Lower lobe of right lung (tissue), 2 donors: ENCODE data around the gene RAET1L. TPM values are rescaled to one million over a fixed set of nuclear protein-coding genes. Genes with fewer than 3 reads are reported as not detected.
"Not testable (repeated sequence)": the region's sequence is repeated elsewhere in the genome, so short reads cannot be mapped to it uniquely, and the experiment has no call there.

Experiments used
- ATAC-seq, 2 donors: fragments of 200-7000 bp; cut with Tn5 transposase; one replicate each; pipeline ENCODE4 v1.9.1; 2020 to 2022; ENCODE audit warnings: mild to moderate bottlenecking in 2 of 2, moderate library complexity in 2 of 2
- DNase-seq: peaks from one replicate; pipeline ENCODE4 v3.0.0-alpha.2; 2020
- H3K27ac ChIP-seq: fragments of 200-600 bp; one replicate; pipeline ENCODE4 v1.8.0; 2022
- H3K27me3 ChIP-seq: fragments of 200-600 bp; one replicate; pipeline ENCODE4 v1.8.0; 2022; ENCODE audit warnings: low read depth
- H3K36me3 ChIP-seq: fragments of 200-600 bp; one replicate; pipeline ENCODE4 v1.8.0; 2022; ENCODE audit warnings: mild to moderate bottlenecking
- H3K4me1 ChIP-seq: fragments of 200-600 bp; one replicate; pipeline ENCODE4 v1.8.0; 2022
- H3K4me3 ChIP-seq: fragments of 200-600 bp; one replicate; pipeline ENCODE4 v1.8.0; 2022; ENCODE audit warnings: mild to moderate bottlenecking
- H3K9me3 ChIP-seq: fragments of 200-600 bp; one replicate; pipeline ENCODE4 v1.8.0; 2022
- CTCF ChIP-seq: fragments of 200-600 bp; IDR thresholded peaks from one replicate; pipeline ENCODE4 v1.8.0; 2022; ENCODE audit warnings: antibody characterized with exemption, mild to moderate bottlenecking
- intact Hi-C: fragments of 100-400 bp; cut with DNase I; formaldehyde crosslinking; loops from one replicate; pipeline ENCODE4 v1.11.0; 2022
- total RNA-seq: library from RNA; stranded (reverse); fragmentation: NEBNext Ultra II Directional; extraction: Animal tissue kit (Norgen Biotek cat#: 25700); gene quantifications from one replicate; pipeline ENCODE4 v1.2.1, GENCODE V29; 2021
- donor health status: DM: no; HTN: yes; CAD: no; lungs with severe emphysema.

The RAET1L gene
- total RNA-seq, 1 donor from 2014 or later: not detected

GRCh38 chr6:150008588-150008987, 16.7 kb downstream of the RAET1L start:
- no peak overlapping the region for H3K27ac ChIP-seq
- no peak for TF ChIP-seq CTCF
- intact Hi-C loops: no loop called here
- no peaks in the 10 kb centered on the region for H3K36me3 ChIP-seq
- no peaks in the 10 kb centered on the region for H3K9me3 ChIP-seq
- no peak for ATAC-seq
- peaks cover 14% of the 10 kb centered on the region for H3K4me1 ChIP-seq
- no peak for DNase-seq
- H3K4me3 ChIP-seq: no peak overlapping the region
- peaks cover 57% of the 10 kb centered on the region for H3K27me3 ChIP-seq

DNA sequence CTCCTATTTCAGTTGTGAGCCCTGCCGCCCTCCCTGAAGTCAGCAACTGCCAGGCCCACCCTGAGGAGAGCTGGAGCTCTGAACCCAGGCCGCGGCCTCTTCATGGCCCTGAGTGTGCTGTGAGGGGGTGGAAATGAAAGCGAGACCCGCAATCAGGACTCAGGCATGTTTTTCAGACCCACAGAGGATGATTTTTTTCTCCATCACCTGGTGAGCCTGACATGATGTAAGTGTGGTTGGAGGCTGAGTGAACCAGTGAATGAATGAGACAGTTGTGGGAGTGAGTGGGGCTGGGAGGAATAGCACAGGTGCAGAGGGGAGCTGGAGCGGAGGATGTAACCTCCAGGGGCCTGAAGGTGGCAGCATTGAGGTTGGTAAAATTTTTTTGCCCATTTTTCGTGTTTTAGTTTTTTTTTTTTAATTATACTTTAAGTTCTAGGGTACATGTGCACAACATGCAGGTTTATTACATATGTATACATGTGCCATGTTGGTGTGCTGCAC, 18.3 kb downstream of the RAET1L start:
- H3K27ac ChIP-seq: no peak overlapping the region
- peak; percentile 39 for TF ChIP-seq CTCF
- DNase-seq: no peak
- H3K27me3 ChIP-seq: peaks cover 41% of the 10 kb centered on the region
- no peak for ATAC-seq
- H3K4me3 ChIP-seq: no peak overlapping the region
- H3K4me1 ChIP-seq: peaks cover 14% of the 10 kb centered on the region
- intact Hi-C loops: no loop called here
- no peaks in the 10 kb centered on the region for H3K36me3 ChIP-seq
- no peaks in the 10 kb centered on the region for H3K9me3 ChIP-seq

GRCh38 chr6:150005761-150006651, 19.3 kb downstream of the RAET1L start:
- Histone ChIP-seq H3K9me3 (no peaks in the 10 kb centered on the region), H3K36me3 (no peaks in the 10 kb centered on the region), H3K27me3 (peaks cover 37% of the 10 kb centered on the region), H3K27ac (no peak overlapping the region), H3K4me1 (peaks cover 14% of the 10 kb centered on the region), H3K4me3 (peak overlapping the region; percentile 76)
- ATAC-seq (no peak), DNase-seq (no peak)
- intact Hi-C loops: no loop called here
- TF ChIP-seq CTCF: no peak

- DNase-seq (peak; percentile 94), ATAC-seq (peak; percentile 97 to 99)
- Histone ChIP-seq H3K36me3 (no peaks in the 10 kb centered on the region), H3K27me3 (peaks cover 33% of the 10 kb centered on the region), H3K4me3 (peak overlapping the region; percentile 76), H3K27ac (peak overlapping the region; percentile 49), H3K4me1 (peaks cover 14% of the 10 kb centered on the region), H3K9me3 (no peaks in the 10 kb centered on the region)
- intact Hi-C loops: no loop called here
- TF ChIP-seq CTCF: no peak
Measured at GRCh38 chr6:150004783-150005717, 20.3 kb downstream of the RAET1L start.

GRCh38 chr6:150004101-150004782, 21.1 kb downstream of the RAET1L start:
- H3K36me3 ChIP-seq: no peaks in the 10 kb centered on the region
- H3K9me3 ChIP-seq: no peaks in the 10 kb centered on the region
- peak overlapping the region; percentile 76 for H3K4me3 ChIP-seq
- no peak overlapping the region for H3K27ac ChIP-seq
- DNase-seq (no peak), ATAC-seq (peak in 1 of 2 donors; percentile 4)
- intact Hi-C loops: no loop called here
- H3K27me3 ChIP-seq: peaks cover 25% of the 10 kb centered on the region
- TF ChIP-seq CTCF: no peak
- peaks cover 14% of the 10 kb centered on the region for H3K4me1 ChIP-seq

DNA sequence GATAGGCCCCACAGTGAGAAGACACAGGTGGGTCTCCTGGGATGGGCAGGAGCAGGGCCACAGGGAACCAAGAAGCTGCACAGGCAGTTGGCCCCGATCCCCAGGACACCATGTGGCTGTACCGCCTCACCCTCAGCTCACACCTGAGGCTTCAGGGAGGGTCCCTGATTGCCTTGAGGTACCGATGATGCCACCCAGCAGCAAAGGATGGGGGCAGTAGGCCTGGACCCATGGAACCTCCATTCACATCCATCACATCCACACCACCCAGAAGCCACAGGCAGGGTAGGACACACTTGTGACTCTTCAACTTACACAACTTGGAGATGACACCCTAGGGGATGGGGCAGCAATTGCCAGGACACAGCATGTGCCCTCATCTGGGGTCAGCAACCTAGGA, 21.7 kb downstream of the RAET1L start:
- H3K27ac ChIP-seq, H3K36me3 ChIP-seq, ATAC-seq, H3K9me3 ChIP-seq, H3K4me3 ChIP-seq, intact Hi-C loops, DNase-seq: not testable (repeated sequence)
- Histone ChIP-seq H3K4me1 (peaks cover 14% of the 10 kb centered on the region), H3K27me3 (peaks cover 21% of the 10 kb centered on the region)
